Measurements from ENCODE around the gene RSKR.

Gene RSKR

DNA sequence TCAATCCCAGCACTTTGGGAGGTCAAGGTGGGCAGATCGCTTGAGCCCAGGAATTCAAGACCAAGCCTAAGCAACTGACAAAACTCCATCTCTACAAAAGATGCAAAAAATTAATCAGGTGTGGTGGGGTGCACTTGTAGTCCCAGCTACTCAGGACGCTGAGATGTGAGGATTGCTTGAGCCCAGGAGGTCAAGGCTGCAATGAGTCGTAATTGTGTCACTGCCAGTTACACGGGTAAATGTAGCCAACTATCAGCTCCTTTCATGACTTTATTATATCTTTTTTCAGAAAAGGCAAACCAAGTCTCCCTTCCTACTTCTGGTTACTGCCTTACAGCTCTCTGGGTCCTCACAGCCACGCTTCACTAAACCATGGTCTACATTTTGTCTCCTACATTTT, 43.8 kb upstream of the RSKR start:
- TF ChIP-seq, protein P1, sequence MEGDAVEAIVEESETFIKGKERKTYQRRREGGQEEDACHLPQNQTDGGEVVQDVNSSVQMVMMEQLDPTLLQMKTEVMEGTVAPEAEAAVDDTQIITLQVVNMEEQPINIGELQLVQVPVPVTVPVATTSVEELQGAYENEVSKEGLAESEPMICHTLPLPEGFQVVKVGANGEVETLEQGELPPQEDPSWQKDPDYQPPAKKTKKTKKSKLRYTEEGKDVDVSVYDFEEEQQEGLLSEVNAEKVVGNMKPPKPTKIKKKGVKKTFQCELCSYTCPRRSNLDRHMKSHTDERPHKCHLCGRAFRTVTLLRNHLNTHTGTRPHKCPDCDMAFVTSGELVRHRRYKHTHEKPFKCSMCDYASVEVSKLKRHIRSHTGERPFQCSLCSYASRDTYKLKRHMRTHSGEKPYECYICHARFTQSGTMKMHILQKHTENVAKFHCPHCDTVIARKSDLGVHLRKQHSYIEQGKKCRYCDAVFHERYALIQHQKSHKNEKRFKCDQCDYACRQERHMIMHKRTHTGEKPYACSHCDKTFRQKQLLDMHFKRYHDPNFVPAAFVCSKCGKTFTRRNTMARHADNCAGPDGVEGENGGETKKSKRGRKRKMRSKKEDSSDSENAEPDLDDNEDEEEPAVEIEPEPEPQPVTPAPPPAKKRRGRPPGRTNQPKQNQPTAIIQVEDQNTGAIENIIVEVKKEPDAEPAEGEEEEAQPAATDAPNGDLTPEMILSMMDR (IDR thresholded peaks at IDR 0.05; ENCODE audit: low read depth, low read length): no peak
- no peaks in the 10 kb centered on the region for H3K27me3 ChIP-seq (ENCODE audit: insufficient read depth, low read depth, severe bottlenecking)
- H3K36me3 ChIP-seq: peaks cover 42% of the 10 kb centered on the region
- no peak overlapping the region for H3K4me3 ChIP-seq (ENCODE audit: low read depth, low read length)
- DNase-seq: no peak
- H3K27ac ChIP-seq: no peak overlapping the region
- no peaks in the 10 kb centered on the region for H3K9me3 ChIP-seq (ENCODE audit: severe bottlenecking)

DNA sequence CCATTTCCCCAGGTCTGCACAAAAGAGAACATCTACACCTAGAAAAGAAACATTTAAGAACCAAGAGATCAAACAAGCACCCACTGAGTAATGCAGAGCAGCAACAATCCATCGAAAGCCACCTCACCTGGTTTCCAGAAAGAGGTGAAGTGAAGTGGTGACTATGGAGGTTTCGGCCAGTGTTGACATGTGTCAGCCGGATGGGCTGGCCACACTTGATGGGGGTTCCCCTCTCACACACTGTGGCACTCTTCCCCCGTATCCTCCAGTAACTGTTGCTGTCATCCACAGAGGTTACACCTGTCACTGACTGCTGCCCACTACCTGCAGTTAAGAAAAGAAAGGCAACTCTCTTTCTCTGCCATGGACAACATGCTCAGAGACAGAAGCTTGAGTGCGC, 41.2 kb upstream of the RSKR start:
- TF ChIP-seq, protein P1 (IDR thresholded peaks at IDR 0.05; ENCODE audit: low read depth, low read length): no peak
- Histone ChIP-seq H3K9me3 (ENCODE audit: severe bottlenecking) (no peaks in the 10 kb centered on the region), H3K36me3 (peaks cover 48% of the 10 kb centered on the region), H3K27me3 (ENCODE audit: insufficient read depth, low read depth, severe bottlenecking) (no peaks in the 10 kb centered on the region), H3K4me3 (ENCODE audit: low read depth, low read length) (no peak overlapping the region), H3K27ac (no peak overlapping the region)
- no peak for DNase-seq

DNA sequence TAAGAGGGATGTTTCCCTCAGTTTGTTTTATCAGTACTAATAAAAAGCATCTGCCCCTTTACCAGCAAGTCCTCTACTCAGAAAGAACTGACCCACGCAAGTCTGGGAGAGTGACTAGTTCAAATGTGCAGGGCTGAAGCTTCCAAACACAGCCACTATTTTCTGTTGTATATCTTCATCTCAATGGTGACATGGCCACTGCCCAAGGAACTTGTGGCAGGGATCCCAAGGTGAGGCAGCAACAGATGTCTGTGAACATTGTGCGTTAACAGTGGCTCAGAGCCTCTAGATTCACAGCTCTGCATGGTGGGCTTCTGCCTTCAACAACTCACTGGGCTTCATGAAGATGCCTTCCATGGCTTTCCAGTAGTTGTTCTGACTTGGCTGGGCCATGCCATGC, 34.7 kb upstream of the RSKR start:
- DNase-seq: no peak
- Histone ChIP-seq H3K4me3 (ENCODE audit: low read depth, low read length) (no peak overlapping the region), H3K36me3 (peaks cover 29% of the 10 kb centered on the region), H3K27me3 (ENCODE audit: insufficient read depth, low read depth, severe bottlenecking) (no peaks in the 10 kb centered on the region), H3K27ac (no peak overlapping the region), H3K9me3 (ENCODE audit: severe bottlenecking) (no peaks in the 10 kb centered on the region)
- TF ChIP-seq, protein P1 (IDR thresholded peaks at IDR 0.05; ENCODE audit: low read depth, low read length): no peak

DNA sequence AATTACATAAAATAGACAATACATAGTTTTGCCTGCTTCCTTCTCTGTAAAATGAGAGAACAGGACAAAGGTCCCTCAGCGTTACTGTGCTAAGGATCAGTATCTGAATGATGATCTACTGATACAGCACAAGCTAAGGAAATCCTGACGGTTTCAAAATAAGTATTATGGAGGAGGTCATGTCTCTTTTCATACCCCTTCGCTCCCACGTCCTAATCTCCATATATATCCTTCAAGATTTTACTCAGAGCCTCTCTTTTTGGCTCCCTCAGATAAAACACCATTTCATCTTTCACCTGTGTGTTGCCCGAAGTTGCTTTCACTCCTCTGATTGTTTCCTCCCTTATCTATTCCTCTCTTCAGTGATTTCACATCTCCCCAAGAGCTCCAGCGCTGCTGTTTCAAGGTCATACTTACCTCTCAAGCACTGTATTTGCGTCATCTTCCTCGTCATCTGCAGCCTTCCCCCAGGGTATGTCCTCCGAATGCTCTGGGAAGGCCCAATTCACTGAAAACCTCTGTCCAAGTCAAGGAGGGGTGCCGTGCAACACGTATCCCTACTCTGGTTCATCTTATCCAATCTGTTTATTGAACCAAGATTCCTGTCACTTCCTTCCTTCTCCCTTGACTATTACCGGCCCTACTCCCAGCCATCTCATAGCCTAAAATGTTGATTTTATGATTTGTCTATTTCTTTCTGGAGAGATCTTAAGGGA, 32.2 kb upstream of the RSKR start:
- Histone ChIP-seq H3K9me3 (ENCODE audit: severe bottlenecking) (no peaks in the 10 kb centered on the region), H3K36me3 (peaks cover 39% of the 10 kb centered on the region), H3K27ac (peak overlapping the region; percentile 44), H3K27me3 (ENCODE audit: insufficient read depth, low read depth, severe bottlenecking) (no peaks in the 10 kb centered on the region), H3K4me3 (ENCODE audit: low read depth, low read length) (no peak overlapping the region)
- TF ChIP-seq, protein P1 (IDR thresholded peaks at IDR 0.05; ENCODE audit: low read depth, low read length): no peak
- no peak for DNase-seq

DNA sequence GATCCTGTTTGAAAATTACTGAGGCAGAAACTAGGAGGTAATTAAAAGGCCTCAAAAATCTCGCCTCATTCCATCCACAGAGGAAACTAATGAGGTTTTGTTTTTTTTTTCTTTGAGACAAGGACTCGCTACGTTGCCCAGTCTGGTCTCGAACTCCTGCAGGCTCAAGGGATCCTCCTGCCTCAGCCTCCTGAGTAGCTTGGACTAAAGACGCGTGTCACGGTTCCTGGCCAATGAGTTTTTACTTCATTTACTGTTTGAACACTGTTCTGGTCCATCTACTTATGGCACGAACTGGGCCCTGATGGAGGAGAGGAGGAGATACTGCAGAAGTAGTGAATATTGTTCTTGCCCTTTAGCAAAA, 31.6 kb upstream of the RSKR start:
- Histone ChIP-seq H3K9me3 (ENCODE audit: severe bottlenecking) (no peaks in the 10 kb centered on the region), H3K4me3 (ENCODE audit: low read depth, low read length) (peak overlapping the region; percentile 91), H3K27me3 (ENCODE audit: insufficient read depth, low read depth, severe bottlenecking) (no peaks in the 10 kb centered on the region), H3K27ac (peak overlapping the region; percentile 60), H3K36me3 (peaks cover 41% of the 10 kb centered on the region)
- TF ChIP-seq, protein P1 (IDR thresholded peaks at IDR 0.05; ENCODE audit: low read depth, low read length): no peak
- DNase-seq: no peak

All from WERI-Rb-1 (cell line).